HG02588 (cell line): ENCODE data around the gene BSND.

Experiments
- ATAC-seq: cut with Tn5 transposase; IDR thresholded peaks from one replicate; pipeline ENCODE4 v1.9.1; 2021; ENCODE audit warnings: mild to moderate bottlenecking, moderate library complexity; ENCODE audit not compliant: unreplicated experiment

The BSND gene

GRCh38 chr1:54990916-54991315, 7.8 kb upstream of the BSND start:
- ATAC-seq, result no peak

GRCh38 chr1:54991939-54992338, 6.8 kb upstream of the BSND start:
- no peak for ATAC-seq

GRCh38 chr1:54993140-54993539, 5.6 kb upstream of the BSND start:
- no peak for ATAC-seq

- no peak for ATAC-seq
These were observed 4.3 kb upstream of the BSND start for GRCh38 chr1:54994355-54994990.

DNA sequence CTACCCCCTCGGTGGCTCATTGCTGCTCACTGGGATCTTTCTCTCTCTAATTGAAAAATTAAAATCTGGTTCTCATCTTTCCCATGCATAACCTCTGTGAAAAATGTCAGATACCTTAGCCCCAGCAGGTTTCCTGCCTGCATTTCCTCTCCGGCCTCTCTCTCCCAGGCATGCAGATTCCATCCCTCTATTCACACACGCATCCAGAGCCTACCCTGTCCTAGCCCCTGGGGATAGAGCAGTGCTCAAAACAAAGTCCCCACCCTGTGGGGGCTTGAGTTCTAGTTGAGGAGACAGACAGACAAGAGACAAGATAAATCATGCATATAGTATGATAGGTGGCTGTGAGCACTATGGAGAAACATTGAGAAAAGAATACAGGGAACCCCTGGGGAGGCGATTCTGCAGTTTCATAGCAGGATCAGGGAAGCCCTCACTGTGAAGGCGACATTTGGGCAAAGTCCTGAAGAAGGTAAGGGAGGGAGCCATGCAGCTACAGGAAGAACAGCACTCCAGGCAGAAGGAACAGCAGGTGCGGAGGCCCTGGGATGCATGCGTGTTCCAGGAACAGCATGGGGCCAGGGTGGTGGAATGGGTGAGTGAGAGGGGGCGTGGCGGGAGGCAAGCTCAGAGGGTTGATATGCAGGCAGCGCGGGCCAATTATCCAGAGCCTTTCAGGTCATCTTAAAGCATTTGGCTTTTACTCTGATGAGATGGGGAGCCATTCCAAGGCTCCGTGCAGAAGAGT, 3.5 kb upstream of the BSND start:
- no peak for ATAC-seq

DNA sequence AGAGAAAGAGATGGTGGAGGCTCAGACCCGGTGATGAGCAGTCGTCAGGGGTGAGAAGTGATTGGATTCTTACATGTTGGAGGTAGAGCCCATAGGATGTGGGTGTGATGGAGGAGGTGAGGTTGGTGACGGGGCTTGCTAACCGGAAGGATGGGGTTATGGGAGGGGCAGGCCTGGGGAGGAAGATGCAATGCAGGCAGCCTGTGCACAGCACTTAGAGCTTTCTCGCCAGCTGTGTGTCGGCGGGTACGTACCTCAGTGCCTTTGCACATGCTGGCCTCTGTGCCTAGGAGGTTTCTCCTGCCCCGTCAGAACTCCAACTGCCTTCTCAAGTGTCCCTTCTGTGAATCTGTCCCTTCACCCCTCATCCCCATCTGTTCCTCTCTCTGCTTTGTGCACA, 2.9 kb upstream of the BSND start:
- no peak for ATAC-seq

DNA sequence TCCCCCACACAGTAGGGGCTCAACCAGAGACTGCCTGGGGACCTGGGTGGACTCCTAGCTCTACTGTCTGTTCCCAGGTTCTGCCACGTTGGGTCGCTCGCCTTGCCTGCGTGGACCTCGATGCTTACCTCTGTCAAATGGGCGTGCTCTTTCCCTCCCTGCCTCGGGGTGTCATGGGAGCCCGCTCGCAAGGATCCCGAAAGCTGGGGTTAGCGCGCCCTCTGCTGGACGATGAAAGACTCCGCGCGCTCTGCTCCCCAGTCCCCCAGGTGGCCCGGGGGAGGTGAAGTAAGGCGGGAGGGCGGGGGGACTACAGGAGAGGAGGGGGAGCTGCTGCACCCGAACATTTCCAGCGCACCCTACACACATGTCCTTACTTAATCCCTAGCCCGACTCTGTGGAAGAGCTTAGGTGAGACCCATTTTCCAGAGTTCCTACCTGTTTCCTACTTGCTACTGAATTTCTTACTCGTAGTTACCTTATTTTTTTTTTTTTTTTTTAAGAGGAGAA, 2.3 kb upstream of the BSND start:
- no peak for ATAC-seq

DNA sequence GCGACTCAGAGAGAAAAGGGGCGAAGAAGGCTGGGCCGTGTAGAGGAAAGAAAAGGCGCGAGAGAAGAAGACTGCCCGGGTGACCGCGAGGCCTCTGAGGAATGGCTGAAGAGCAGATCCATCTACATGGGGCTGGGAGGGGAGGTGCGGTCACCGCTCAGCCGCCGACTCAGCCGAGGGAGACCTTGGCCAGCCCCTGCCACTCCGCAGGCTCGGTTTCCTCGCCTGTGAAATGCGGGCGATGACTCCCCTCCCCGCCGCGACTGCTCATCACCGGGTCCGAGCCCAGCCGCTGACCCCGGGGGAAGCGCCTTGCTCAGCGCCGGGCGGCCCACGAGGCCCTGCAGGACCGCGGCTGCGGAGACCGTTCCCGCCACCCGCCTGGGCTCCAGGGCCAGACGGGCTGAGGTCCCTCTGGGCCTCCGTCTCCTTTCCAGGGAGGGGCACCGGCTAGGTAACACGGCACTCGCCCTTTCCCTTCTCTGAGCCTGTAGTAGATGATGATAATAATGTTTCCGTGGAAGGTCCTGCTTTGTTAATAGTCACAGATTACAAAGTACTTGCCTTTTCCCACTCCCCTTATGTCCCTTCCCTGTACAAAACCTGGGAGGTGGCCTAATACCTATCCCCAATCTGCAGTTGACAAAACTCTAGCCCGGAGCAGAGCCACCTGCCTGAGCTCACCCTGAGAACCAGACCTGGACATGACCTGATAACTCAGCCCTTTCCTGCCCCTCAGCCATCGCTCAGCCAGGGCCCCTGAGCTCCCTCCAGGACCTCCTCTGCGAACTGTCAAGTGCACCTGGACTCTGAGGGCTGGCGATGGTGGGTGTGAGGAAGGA, 1.6 kb upstream of the BSND start:
- ATAC-seq, result no peak

DNA sequence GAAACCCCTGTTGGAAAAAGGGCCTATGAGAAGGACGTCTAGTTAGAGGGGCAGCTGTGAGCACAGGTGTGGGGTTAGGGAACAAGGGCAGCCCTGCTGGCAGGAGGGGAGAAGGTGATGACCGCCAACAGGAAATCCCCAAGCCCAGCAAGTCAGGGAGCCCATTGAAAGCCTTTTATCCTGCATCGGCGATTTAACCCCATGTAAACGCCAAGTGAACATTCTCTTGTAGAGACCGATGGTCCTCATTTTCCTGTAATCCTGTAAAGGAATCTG, 1.1 kb upstream of the BSND start:
- no peak for ATAC-seq

GRCh38 chr1:54998100-54998499, 633 bp upstream of the BSND start:
- ATAC-seq, result no peak

- ATAC-seq, result no peak
These were observed 1.7 kb downstream of the BSND start for GRCh38 chr1:55000110-55001085.

DNA sequence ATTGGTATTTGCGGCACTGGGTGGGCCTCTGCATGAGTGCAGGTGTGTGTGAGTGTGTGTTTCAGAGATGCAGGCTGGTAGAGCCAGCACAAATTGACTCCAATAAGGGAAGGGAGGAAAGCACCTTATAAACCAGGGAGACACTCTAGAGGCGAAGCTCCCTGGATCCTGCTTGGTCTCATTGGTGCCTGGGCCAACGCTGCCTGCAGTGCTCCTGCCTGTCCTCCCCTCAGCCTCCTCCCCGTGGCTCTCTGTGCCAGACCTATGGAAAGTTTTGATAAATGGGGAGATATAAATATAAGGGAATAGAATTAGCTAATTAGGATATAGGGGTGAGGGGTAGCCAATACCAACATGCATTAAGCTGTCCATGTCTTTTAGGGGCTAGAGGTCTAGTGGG, 2.6 kb downstream of the BSND start:
- no peak for ATAC-seq

GRCh38 chr1:55002686-55003085, 4.0 kb downstream of the BSND start:
- ATAC-seq, result no peak

DNA sequence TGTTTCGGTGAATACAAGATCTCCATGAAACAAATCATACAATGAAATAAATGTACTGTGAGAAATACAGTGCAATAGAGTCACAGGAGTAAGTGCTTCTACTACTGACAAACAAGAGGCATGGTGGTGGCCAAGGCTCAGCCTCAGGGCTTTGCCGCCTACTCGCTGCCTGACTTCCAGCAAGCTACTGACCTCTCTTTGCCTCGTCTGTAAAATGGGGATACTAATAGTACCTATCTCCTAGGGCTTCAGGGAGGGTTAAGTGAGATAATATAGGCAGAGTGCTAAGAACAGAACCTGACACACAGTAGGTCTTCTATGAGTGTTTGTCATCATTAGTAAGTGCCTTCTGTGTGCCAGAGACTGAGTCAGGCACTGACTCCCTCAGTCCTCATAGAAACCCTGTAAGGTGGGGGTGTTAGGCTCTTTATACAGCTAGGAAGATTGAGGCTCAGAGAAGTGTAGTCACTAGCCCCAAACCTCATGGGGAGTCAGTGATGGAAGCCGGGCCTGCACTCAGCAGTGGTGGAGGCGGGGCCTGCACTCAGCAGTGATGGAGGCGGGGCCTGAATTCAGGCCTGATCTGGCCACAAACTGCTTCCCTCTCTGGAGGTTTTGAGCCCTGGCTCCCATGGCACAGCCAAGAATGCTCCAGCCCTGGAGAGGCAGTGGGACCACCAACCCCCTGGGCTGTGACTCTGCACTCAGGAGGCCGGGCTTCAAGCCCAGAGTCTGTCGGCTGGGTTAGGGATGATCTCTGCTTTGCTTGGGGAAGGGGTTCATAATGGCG, 6.8 kb downstream of the BSND start:
- no peak for ATAC-seq

DNA sequence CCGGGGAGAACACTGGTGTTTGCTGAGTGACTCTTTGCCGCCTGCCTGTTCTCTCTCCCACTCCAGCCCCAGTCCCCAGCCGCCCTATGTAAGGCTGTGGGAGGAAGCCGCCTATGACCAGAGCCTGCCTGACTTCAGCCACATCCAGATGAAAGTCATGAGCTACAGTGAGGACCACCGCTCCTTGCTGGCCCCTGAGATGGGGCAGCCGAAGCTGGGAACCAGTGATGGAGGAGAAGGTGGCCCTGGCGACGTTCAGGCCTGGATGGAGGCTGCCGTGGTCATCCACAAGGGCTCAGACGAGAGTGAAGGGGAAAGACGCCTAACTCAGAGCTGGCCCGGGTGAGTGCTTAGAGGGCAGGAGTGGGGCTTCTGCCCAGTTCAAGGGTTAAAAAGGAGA, 8.2 kb downstream of the BSND start:
- ATAC-seq, result no peak

DNA sequence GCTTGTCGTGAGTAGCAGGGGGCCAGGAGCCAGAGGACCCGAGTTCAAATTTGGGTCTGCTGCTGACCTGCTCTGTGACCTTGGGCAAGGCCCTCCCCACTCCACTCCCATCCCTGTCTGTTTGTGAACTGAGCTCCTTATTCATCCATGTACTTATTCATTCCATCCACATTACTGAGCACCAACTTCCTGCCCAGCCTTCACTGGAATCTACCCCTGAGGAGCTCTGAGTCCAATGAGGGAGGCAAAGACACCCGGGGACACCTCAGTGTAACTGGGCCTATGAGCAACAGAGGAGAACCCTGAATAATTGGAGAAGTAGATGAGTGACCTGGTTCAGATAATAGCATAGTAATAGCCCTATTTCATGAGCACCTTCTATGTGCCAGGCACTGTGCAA, 8.9 kb downstream of the BSND start:
- ATAC-seq, result no peak

DNA sequence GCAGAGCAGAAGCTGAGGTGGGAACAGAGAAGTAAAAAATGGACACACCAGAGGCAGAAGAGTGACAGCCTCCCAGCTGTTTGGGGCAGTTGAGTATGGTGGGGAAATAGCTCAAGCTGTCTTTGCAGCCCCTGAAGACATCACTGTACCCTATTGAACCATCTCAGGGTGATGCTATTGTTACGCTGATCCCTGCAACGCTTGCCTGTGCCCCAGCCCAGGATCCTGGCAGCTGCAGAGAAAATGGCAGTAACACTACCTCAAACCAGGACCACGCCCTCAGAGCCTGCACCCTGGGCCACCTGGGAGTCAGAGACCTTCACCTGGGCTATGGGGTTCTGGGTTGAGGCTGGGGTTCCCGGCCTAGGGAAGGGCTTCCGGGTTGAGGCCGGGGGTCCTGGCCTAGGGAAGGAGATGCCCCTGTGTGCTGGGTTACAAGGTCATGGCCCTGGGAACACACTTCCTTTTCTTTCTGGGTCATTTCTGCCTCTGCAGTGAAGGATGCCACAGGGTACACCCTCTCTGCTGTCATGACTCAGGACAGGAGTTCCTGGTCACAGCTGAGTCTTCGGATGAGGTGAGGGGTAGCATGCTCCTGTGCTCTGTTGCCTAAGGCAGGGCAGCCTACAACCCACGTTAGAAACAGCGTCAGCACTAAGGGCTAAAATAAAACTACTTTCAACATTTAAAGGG, 11.6 kb downstream of the BSND start:
- no peak for ATAC-seq

DNA sequence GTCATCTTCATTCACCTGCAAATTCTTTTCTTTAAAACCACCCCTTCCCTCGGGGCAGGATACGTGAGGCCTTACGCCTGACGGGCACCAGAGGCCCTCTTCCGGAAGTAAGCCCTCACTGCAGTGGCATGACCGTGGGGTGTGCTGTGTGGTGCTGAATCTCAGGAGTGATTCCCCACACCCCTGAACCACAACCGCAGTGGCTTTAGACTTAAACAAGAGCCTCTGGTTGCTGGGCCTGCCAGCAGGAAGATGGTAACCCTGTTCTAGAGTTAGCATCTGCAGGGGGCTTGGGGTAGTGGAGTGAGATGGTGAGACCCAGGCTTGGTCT, 12.1 kb downstream of the BSND start:
- ATAC-seq, result no peak

DNA sequence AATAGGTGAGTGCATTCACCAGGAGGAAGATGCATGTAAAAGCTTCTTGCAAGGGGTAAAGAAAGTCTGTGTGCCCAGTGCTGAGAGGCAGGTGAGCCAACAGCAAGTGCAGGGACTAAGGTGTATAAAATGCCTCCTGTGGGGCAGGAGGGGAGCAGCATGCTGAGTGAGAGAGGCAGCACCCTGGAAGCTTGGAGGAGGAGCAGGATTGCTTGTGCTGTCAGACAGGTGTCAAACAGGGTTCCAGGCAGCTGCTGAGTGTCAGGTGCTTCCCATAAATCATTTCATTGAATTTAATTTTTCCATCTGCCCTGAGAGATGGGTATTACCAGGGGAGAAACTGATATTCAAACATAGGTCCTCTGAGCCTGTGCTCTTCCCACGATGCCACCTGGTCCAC, 13.9 kb downstream of the BSND start:
- no peak for ATAC-seq

DNA sequence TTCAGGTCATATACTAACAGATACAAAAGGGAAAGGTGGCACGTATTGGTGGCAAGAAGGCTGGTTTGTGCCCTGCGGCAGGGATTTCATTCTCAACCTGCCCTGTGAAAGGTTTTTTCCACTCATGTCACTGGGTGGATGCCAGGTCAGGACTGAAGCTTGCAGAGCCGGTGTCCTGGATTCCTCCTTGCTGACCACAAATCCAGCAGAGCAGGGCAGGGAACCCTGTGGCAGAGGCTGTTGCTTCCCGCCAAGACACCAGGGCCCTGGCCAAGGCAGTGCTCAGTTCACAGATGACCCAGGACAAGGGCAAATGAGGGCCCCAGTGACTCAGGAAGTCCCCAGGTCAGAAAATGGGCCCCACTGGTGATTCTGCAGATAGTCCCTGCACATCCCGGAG, 16.4 kb downstream of the BSND start:
- no peak for ATAC-seq
